ENCODE results near the gene CLUH.
A peak's percentile ranks its signal among the peaks of the same experiment; 100 is the strongest.
"Not testable (repeated sequence)": the region's sequence is repeated elsewhere in the genome, so short reads cannot be mapped to it uniquely, and the experiment has no call there.

CLUH gene

DNA sequence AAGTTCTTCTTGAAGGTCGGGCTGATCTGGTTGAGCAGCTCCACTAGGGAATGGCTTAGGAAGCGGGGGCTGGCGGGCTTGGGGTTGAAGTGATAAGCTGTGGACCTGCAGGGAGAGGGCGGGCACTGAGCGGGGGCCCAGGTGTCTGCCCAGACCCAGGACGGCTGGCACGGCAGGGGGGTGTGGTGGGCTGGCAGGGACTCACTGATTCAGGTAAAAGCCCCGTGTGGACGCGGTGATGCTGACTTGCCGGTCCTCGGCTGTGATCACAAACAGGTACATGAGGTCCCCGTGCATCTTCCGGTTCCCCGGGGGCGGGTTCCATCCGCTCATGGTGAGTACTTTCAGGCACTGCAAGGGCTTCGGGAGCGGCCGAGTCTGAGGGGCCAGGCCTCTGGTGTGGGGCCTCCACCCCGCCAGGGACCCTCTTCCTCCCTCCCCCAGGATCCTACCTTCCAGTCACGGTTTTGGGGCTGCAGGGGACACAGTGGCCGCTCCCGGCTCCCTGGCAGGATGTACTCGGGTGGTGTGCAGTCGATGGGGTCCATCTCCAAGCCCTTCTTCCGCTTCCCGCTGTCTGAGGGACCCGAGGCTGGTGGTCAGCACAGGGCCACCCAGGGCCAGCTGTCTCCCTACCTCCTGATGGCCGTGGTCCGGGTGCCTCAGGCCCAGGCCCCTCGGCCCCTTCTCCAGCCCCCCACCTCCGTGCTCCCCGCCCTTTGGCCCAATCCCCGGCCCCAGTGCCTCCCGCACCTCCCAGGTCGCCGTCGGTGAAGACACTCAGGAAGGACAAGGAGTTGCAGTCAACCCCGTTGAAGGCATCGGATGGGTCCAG is 10.2 kb downstream of the CLUH start:
- H3K4me3 Mint-ChIP-seq, result no peak overlapping the region
- no peaks in the 10 kb centered on the region for H3K27me3 Mint-ChIP-seq
- H3K9me3 Mint-ChIP-seq, result no peaks in the 10 kb centered on the region
- peak; percentile 13 for DNase-seq
- CTCF ChIA-PET, result no interaction called here
- no peak overlapping the region for H3K27ac Mint-ChIP-seq
- H3K4me1 Mint-ChIP-seq, result no peaks in the 10 kb centered on the region
- H3K36me3 Mint-ChIP-seq, result peaks cover 8% of the 10 kb centered on the region

DNA sequence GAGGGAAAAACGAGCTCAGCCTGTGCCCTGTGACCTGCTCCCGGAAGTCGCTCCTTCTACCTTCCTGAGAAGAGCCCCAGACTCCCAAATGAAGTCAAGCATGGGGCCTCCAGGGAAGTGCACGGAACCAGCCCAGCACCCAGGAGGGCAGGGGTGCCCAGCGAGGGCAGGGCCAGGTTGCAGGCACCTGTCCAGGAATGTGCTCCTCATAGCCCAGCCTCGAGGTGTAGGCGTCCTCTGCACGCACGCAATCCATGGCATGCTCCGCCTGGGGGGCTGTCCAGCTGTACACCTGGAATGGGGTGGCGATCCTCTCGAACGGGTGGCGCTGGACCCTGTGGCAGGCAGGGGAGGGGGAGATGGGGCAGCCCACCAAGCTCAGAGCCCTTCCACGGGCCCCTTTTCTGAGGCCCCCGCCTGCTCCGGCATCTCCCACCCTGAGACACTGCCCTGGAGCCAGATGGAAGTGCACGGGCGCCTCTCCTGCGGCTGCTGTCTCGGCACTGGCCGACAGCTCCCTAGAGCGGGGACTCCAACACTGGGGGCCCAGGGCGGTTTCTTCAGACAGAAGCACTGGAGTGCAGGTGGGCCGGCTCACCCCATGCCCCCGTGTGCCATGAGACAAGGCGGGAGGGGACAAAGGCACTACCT is 10.9 kb downstream of the CLUH start:
- no peak overlapping the region for H3K27ac Mint-ChIP-seq
- peaks cover 8% of the 10 kb centered on the region for H3K36me3 Mint-ChIP-seq
- DNase-seq, result no peak
- no peaks in the 10 kb centered on the region for H3K27me3 Mint-ChIP-seq
- no peaks in the 10 kb centered on the region for H3K4me1 Mint-ChIP-seq
- no peak overlapping the region for H3K4me3 Mint-ChIP-seq
- no peaks in the 10 kb centered on the region for H3K9me3 Mint-ChIP-seq
- CTCF ChIA-PET, result no interaction called here

DNA sequence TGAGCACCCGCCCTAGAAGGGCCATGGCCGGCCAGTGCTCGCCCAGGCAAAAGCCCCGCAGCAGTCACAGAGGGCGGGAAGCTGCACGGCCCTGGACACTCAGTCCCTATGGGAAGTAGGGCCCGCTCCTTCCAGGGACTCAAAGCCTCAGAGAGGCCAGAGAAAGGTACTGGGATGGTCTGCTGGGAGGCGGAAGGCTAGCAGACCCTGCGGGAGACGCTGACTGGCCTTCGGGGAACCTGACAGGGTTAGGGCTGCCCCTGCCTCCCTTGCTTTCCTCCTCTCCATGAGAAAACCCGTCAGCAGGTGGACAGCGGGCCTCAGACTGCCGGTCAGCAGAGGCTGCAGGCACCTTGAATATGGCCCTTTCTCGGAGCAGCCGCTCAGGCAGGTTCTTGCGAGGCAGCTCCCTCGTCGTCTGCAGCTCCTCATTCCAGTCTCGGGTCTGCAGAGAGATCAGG is 11.5 kb downstream of the CLUH start:
- no peak overlapping the region for H3K27ac Mint-ChIP-seq
- DNase-seq, result no peak
- H3K36me3 Mint-ChIP-seq, result peaks cover 8% of the 10 kb centered on the region
- CTCF ChIA-PET, result no interaction called here
- H3K4me1 Mint-ChIP-seq, result no peaks in the 10 kb centered on the region
- H3K27me3 Mint-ChIP-seq, result no peaks in the 10 kb centered on the region
- H3K9me3 Mint-ChIP-seq, result no peaks in the 10 kb centered on the region
- H3K4me3 Mint-ChIP-seq, result no peak overlapping the region

DNA sequence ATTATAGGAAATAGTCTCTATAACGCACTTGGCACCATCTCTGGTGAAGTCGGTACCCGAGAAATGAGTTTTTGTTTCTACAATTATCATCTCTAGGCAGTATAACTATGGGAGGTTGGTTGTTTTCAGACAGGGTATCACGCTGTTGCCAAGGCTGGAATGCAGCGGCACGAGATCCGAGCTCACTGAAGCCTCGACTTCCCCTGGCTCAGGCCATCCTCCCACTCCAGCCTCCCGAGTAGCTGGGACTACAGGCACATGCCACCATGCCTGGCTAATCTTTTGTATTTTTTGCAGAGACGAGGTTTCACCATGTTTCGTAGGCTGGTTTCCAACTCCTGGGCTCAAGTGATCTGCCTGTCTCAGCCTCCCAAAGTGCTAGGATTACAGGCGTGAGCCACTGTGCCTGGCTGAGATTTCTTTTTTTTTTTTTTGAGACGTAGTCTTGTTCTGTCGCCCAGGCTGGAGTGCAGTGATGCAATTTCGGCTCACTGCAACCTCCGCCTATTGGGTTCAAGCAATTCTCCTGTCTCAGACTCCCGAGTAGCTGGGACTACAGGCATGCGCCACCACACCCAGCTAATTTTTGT is 12.3 kb downstream of the CLUH start:
- H3K4me3 Mint-ChIP-seq, H3K36me3 Mint-ChIP-seq, H3K27me3 Mint-ChIP-seq, CTCF ChIA-PET, H3K27ac Mint-ChIP-seq, H3K4me1 Mint-ChIP-seq, H3K9me3 Mint-ChIP-seq: not testable (repeated sequence)
- peak; percentile 1 for DNase-seq

DNA sequence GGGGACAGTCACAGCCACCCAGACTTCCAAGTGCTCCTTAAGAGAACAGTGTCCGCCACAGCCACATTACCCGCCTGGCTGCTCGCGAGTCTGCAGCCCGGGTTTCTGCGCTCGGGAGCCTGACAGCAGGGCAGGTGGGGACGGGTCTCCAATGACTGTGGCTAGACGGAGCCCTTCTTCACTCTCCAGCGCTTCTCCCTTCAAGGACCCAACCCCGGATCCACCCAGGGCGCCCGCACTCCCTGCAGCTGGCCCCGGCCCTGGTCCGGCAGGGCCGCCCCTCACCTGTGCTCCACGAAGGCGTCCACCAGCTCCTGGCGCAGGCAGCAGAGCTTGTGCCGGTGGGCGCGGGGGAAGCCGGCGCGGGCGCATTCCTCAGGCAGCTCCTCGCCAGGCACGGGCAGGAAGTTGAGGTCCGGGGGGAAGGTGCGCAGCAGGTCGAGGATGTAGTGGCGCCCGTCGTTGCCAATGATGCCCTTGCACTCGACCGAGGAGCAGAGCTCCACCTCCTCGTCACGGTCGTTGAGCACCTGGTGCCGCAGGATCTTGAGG is 13.9 kb downstream of the CLUH start:
- CTCF ChIA-PET, result interaction anchor here (1.6 kb wide), 1 partner anchor 10 kb away, joined by 5 read pairs; no protein-coding TSS in a partner anchor
- H3K36me3 Mint-ChIP-seq, result peaks cover 8% of the 10 kb centered on the region
- DNase-seq, result peak; percentile 5
- no peaks in the 10 kb centered on the region for H3K4me1 Mint-ChIP-seq
- no peak overlapping the region for H3K27ac Mint-ChIP-seq
- no peaks in the 10 kb centered on the region for H3K9me3 Mint-ChIP-seq
- H3K27me3 Mint-ChIP-seq, result no peaks in the 10 kb centered on the region
- no peak overlapping the region for H3K4me3 Mint-ChIP-seq

DNA sequence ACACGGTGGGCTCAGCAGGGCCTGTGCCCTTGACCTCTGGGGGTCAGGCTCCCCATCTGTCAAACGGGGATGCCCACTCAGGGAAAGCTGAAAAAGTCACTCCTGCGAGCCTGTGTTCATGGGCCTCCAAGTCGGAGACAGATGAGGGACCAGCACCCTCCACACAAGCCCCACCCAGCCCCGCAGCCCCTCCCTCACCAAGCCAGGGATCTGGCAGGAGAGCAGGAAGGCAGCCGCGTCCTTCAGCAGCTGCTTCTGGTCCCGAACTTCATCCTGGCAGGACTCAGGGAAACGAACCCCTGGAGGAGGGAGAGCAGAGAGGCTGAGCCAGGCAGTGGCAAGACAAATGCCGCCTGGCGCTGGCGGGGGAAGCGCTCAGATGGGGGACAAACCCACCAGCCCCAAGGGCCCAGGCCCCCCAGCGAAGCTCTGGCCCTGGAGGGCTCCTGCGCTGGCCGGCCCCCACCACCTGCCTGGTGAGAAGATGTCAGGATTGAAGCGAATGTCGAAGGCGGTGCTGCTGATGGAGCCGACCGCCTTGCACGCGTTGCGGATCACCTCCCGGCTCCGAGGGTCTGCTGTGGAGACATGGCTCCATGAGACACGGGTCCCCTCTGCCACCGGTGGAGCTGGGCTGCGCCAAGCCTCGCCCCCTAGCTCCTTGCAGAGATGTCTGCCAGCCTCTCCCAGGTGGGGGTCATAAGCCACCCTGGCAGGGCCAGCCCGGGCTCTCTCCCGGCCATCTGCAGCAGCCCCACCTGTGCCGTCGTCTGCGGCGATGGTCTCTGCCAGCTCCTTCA is 15.4 kb downstream of the CLUH start:
- Mint-ChIP-seq H3K27me3 (no peaks in the 10 kb centered on the region), H3K4me3 (no peak overlapping the region), H3K36me3 (peaks cover 9% of the 10 kb centered on the region), H3K27ac (no peak overlapping the region), H3K9me3 (no peaks in the 10 kb centered on the region), H3K4me1 (no peaks in the 10 kb centered on the region)
- no peak for DNase-seq
- CTCF ChIA-PET, result interaction anchor here (1.6 kb wide), 1 partner anchor 12 kb away, joined by 5 read pairs; no protein-coding TSS in a partner anchor

DNA sequence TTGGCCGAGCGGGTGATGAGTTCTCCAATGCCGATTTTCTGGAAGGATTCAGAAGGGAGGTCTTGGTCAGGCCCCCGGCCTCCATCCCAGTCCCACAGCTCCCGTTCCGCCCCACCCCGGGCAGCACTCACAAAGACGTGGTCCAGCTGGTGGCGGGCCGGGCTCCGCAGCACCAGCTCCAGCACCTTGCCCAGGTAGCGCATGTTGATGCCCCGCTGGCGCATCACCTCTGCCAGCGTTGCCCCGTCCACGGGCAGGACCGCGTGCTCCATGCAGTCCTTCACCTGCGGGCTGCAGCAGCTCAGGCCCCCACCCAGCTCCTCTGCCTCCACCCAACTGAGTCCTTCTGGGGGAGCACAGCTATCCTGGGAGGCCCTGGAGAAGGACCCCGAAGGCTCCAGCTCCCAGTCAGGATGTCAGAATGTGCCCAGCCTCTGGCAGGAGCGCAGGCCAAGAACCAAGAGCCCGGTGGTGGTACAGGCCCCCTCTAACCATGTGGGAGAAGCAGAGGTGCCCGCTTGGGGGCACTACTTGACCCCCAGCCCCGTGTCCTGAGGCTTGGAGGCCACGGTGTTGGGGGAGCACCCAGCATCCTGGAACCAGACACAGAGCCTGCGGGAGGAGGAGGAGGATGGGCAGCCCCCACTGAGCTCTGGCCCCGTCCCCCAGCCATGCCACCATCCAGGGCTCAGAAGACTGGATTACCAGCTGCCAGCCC is 16.2 kb downstream of the CLUH start:
- Mint-ChIP-seq H3K36me3 (peaks cover 9% of the 10 kb centered on the region), H3K27ac (no peak overlapping the region), H3K27me3 (no peaks in the 10 kb centered on the region), H3K9me3 (no peaks in the 10 kb centered on the region), H3K4me1 (no peaks in the 10 kb centered on the region), H3K4me3 (no peak overlapping the region)
- CTCF ChIA-PET, result no interaction called here
- no peak for DNase-seq

DNA sequence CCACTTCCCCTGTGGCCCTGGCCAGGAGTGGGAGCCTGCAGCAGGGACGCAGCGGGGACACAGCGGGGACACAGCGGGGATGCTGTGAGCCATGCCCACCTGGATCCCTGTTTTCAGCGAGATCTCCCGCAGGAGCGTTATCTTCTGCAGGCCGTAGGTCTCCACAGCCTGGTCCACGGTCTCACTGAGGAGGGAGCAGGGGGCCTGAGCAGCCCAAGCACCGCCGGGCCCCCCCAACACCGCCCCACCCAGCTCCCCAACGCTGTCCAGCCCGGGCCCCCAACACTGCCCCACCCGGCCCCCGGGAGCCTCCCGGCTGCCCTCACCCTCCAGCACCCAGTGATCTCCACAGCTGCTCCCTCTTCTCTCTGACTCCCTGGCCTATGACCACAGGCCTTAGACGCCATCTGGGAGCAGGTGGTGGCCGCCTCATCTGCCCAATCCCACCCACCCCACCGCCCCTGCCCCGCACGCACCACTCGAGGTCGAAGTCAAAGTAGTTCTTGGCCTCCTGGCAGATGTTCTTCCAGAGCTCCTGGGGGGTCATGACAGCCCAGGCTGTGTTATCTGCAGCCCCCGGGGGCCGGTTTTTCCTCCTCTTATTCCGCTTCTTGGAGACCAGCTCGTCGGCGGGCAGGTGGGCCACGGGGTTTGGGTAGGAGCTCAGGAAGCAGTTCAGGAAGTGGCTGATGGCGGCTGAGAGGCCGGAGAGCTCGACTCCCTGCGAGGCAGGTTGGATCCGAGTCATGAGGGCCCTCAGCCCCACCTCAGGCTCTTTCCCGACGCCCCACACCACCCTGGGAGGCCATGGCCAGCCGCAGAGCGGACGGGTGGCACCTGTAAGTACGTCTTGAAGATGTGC is 17.0 kb downstream of the CLUH start:
- CTCF ChIA-PET, result no interaction called here
- Mint-ChIP-seq H3K4me1 (no peaks in the 10 kb centered on the region), H3K4me3 (no peak overlapping the region), H3K9me3 (no peaks in the 10 kb centered on the region), H3K36me3 (peaks cover 5% of the 10 kb centered on the region), H3K27ac (no peak overlapping the region), H3K27me3 (no peaks in the 10 kb centered on the region)
- no peak for DNase-seq

DNA sequence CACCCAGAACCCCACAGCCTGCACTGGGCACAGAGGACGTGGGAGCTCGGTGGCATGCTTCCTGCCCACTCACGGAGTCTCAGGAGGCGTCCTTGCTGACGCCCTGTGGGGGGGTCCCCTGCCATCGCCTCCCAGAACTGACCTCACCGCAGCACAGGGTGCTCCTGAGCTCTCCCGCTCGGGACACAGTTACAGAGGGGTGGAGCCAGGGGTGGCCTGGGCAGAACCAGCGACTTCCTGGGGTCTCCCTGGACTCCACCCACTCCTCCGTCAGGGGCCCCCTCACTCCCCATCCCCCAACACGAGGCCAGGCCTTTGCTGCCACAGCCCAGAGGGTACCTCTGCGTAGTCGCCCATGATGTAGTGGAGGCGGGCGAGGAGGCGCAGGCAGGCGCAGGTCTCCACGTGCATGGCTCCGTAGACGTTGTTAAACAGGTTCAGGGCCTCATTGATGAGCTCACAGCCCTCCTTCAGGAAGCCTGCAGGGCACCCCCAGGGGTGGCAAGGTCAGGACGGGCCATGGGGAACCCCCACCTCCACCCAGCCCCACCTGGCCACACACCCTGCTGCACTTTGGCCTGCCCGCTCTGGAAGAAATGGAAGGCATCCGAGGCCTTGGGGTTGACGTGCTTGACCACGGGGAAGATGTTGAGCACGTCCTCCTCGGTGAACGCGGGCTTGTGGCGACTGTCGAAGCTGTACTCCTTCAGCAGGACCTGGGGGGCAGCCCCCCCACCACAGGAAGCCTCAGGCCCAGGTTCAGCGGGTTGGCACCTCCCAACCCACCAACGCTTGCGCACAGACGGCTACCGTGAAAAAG is 17.8 kb downstream of the CLUH start:
- peaks cover 5% of the 10 kb centered on the region for H3K36me3 Mint-ChIP-seq
- CTCF ChIA-PET, result no interaction called here
- H3K27ac Mint-ChIP-seq, result no peak overlapping the region
- H3K27me3 Mint-ChIP-seq, result no peaks in the 10 kb centered on the region
- no peak overlapping the region for H3K4me3 Mint-ChIP-seq
- no peaks in the 10 kb centered on the region for H3K9me3 Mint-ChIP-seq
- DNase-seq, result peak; percentile 15
- H3K4me1 Mint-ChIP-seq, result no peaks in the 10 kb centered on the region

DNA sequence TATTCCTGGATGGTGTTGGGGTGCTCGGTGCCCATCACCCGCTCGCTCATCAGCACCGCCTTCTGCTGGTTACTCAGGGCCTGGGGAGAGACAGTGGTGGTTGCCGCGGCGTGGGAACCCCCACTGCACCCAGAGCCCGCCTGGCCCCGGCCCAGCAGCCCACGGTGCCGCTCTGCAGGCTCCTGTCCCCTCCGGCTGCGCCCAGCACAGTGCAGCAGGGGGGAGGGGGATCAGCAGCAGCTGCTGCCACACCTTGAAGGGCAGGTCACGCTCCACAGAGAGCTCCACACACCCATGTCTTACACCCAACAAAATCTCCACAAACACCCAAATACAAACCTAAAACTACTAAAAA is 18.8 kb downstream of the CLUH start:
- no peaks in the 10 kb centered on the region for H3K4me1 Mint-ChIP-seq
- no peak for DNase-seq
- no peaks in the 10 kb centered on the region for H3K9me3 Mint-ChIP-seq
- peaks cover 5% of the 10 kb centered on the region for H3K36me3 Mint-ChIP-seq
- H3K27me3 Mint-ChIP-seq, result no peaks in the 10 kb centered on the region
- H3K4me3 Mint-ChIP-seq, result no peak overlapping the region
- H3K27ac Mint-ChIP-seq, result no peak overlapping the region
- CTCF ChIA-PET, result no interaction called here

DNA sequence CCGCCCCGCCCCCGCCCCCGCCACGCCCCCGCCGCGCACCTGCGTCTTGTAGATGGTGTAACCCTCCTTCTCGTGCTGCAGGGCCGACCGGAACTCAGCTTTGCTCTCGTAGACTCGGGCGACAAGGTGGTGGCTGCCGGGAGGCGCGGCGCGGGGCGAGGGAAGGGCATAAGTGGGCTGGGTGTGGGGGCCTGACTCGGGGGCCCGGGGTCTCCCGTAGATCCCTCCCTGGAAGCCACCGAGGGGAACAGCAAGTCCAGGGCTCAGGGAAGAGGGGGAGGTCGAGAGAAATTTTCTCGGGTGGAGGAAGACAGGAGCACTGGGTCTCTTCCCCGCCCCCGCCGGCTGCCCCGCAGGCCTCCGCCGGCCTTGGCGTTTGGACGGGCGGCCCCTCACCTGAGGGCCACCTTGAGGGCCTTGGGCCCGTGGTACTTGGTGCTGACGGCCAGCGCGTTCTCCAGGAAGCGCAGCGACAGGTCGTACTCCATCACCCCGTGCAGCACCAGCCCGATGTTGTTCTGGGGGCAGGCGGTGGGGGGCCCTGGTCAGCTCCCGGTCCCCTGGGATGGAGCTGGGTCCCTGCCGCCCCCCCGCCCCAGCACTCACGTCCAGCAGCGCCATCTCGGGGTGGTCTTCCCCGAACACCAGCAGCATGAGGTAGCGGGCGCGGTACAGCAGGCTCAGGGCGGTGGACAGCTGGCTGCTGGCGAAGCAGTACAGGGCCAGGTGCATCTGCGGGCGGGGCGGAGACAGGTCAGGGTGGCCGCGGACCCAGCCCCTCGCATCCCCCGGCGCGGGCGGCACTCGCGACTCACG is 19.4 kb downstream of the CLUH start:
- CTCF ChIA-PET, result no interaction called here

More for the DNA sequence above, 19.4 kb downstream of the CLUH start:
- DNase-seq, result no peak
- H3K9me3 Mint-ChIP-seq, result no peaks in the 10 kb centered on the region
- peaks cover 5% of the 10 kb centered on the region for H3K36me3 Mint-ChIP-seq
- no peak overlapping the region for H3K27ac Mint-ChIP-seq
- no peaks in the 10 kb centered on the region for H3K27me3 Mint-ChIP-seq
- no peaks in the 10 kb centered on the region for H3K4me1 Mint-ChIP-seq
- H3K4me3 Mint-ChIP-seq, result no peak overlapping the region
